GM23338 (cell line): ENCODE data around the gene CABCOCO1. TPM values are rescaled to one million over a fixed set of nuclear protein-coding genes. Genes with fewer than 3 reads are reported as not detected.

Source experiments
- ATAC-seq: fragments of 200-7000 bp; cut with Tn5 transposase; 3 replicates; pipeline ENCODE4 v1.9.1; 2020
- DNase-seq: peaks from one replicate; pipeline ENCODE4 v3.0.0-alpha.2; 2015; ENCODE audit warnings: low spot score
- H2AFZ ChIP-seq: fragments of 200-600 bp; sonication (generic); 2 replicates; pipeline ENCODE4 v1.8.0; 2016; ENCODE audit warnings: antibody characterized with exemption, mild to moderate bottlenecking, moderate library complexity
- H3F3A ChIP-seq: fragments of 200-600 bp; sonication (generic); replicated peaks from 2 replicates; pipeline ENCODE4 v1.8.0; 2017; ENCODE audit warnings: antibody characterized with exemption, mixed run types, low read depth
- H3K27ac ChIP-seq: fragments of 200-600 bp; sonication (generic); 2 replicates; pipeline ENCODE4 v1.6.1; 2016; ENCODE audit warnings: low read depth
- H3K27me3 ChIP-seq: fragments of 200-600 bp; sonication (generic); 2 replicates; pipeline ENCODE4 v1.8.0; 2016; ENCODE audit warnings: mild to moderate bottlenecking, mixed run types, moderate library complexity; ENCODE audit not compliant: insufficient read depth
- H3K36me3 ChIP-seq: fragments of 200-600 bp; sonication (generic); 2 replicates; pipeline ENCODE4 v1.8.0; 2016; ENCODE audit warnings: mild to moderate bottlenecking; ENCODE audit not compliant: insufficient read depth
- H3K4me1 ChIP-seq: fragments of 200-600 bp; sonication (generic); 2 replicates; pipeline ENCODE4 v1.8.0; 2016; ENCODE audit warnings: mild to moderate bottlenecking, moderate library complexity; ENCODE audit not compliant: insufficient read depth
- H3K4me2 ChIP-seq: fragments of 200-600 bp; sonication (generic); 2 replicates; pipeline ENCODE4 v1.7.1; 2017; ENCODE audit warnings: mixed run types
- H3K4me3 ChIP-seq: fragments of 200-600 bp; sonication (generic); 2 replicates; pipeline ENCODE4 v1.6.1; 2016; ENCODE audit warnings: mixed run types
- H3K79me2 ChIP-seq: fragments of 200-600 bp; sonication (generic); replicated peaks from 2 replicates; pipeline ENCODE4 v1.8.0; 2017; ENCODE audit warnings: mild to moderate bottlenecking; ENCODE audit not compliant: insufficient read depth
- H3K9me2 ChIP-seq: fragments of 200-600 bp; sonication (generic); 2 replicates; pipeline ENCODE4 v1.8.0; 2017; ENCODE audit not compliant: insufficient read depth
- H4K20me1 ChIP-seq: fragments of 200-600 bp; sonication (generic); replicated peaks from 2 replicates; pipeline ENCODE4 v1.8.0; 2017; ENCODE audit warnings: mild to moderate bottlenecking; ENCODE audit not compliant: insufficient read depth
- H3K27ac Mint-ChIP-seq: 2 replicates; pipeline ENCODE4 v1.8.0; 2020; ENCODE audit warnings: inconsistent platforms, mild to moderate bottlenecking, moderate library complexity, mixed read lengths
- H3K27me3 Mint-ChIP-seq: 3 replicates; pipeline ENCODE4 v1.8.0; 2022; ENCODE audit warnings: low read depth, mild to moderate bottlenecking, moderate library complexity, mixed read lengths, inconsistent platforms; ENCODE audit not compliant: insufficient read depth, poor library complexity
- H3K36me3 Mint-ChIP-seq: 3 replicates; pipeline ENCODE4 v1.8.0; 2021; ENCODE audit warnings: low read depth, mild to moderate bottlenecking, inconsistent platforms, moderate library complexity, mixed read lengths
- H3K4me1 Mint-ChIP-seq: 3 replicates; pipeline ENCODE4 v1.8.0; 2020; ENCODE audit warnings: mild to moderate bottlenecking, inconsistent platforms, mixed read lengths
- H3K4me3 Mint-ChIP-seq: 3 replicates; pipeline ENCODE4 v1.8.0; 2021; ENCODE audit warnings: moderate library complexity, mild to moderate bottlenecking, inconsistent platforms, mixed read lengths
- H3K9me3 Mint-ChIP-seq: 3 replicates; pipeline ENCODE4 v1.8.0; 2020; ENCODE audit warnings: moderate library complexity, mild to moderate bottlenecking, inconsistent platforms, mixed read lengths
- STAT1 ChIP-seq: IDR thresholded peaks from one replicate; pipeline ENCODE4 v1.6.1; 2016; ENCODE audit warnings: antibody characterized with exemption; ENCODE audit not compliant: unreplicated experiment
- ZNF114 ChIP-seq: fragments of 250-450 bp; sonication (Bioruptor Pico); IDR thresholded peaks from 2 replicates; pipeline ENCODE4 v1.5.0; 2020; ENCODE audit warnings: mild to moderate bottlenecking, moderate library complexity
- ZNF331 ChIP-seq: fragments of 250-450 bp; sonication (Bioruptor Pico); IDR thresholded peaks from 2 replicates; pipeline ENCODE4 v1.5.0; 2020; ENCODE audit warnings: low read depth, mild to moderate bottlenecking, moderate library complexity
- ZNF462 ChIP-seq: fragments of 250-450 bp; sonication (Bioruptor Pico); IDR thresholded peaks from 2 replicates; pipeline ENCODE4 v1.5.0; 2020; ENCODE audit warnings: mild to moderate bottlenecking, moderate library complexity
- polyA plus RNA-seq: library from polyadenylated mRNA; unstranded; fragments of >200 nt; fragmentation: Nextera tagmentation; extraction: Ambion mirVana; gene quantifications from 2 replicates; pipeline ENCODE4 v1.2.1, GENCODE V29; 2016
- total RNA-seq: library from RNA; depleted of rRNA; stranded (reverse); fragments of >200 nt; shearing (Covaris generic); gene quantifications from 2 replicates; pipeline ENCODE4 v1.2.3, GENCODE V29; 2014
- TF ChIP-seq, protein P1 (sequence below): IDR thresholded peaks from one replicate; pipeline ENCODE4 v1.6.1; 2018; ENCODE audit warnings: antibody characterized with exemption; ENCODE audit not compliant: unreplicated experiment

The CABCOCO1 gene
- total and polyA plus RNA-seq, 2 experiments from 2014 or later, result not detected

DNA sequence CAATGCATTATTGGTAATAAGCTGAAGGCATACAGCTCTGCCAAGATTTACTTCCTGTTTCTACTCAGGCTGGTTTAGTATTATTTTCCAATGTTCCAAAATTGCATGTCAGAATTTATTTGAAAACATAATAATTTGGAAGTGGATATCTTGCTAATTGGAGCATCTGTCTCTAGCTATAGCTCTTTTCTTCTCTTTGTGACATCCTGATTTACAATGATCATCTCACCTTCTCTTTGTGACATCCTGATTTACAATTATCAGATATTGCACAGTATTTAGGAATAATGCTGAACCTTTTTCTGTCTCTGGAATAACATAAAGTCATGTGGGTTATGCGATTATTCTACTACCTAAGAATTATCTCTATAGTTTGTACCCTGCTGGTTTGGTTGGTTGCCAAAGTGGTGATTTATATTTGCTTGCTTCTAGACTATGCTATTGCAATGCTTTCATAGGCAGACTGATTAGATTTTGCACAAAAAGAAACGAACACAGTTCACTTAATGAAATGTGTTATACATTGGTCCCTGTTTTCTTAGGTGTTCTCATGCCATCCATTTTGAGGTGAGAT lies 44.3 kb upstream of the CABCOCO1 start (continued):
- TF ChIP-seq ZNF462 (CRISPR knock-in tag), result no peak
- TF ChIP-seq ZNF331 (CRISPR knock-in tag), result no peak
- TF ChIP-seq STAT1, result no peak
- TF ChIP-seq, protein P1, sequence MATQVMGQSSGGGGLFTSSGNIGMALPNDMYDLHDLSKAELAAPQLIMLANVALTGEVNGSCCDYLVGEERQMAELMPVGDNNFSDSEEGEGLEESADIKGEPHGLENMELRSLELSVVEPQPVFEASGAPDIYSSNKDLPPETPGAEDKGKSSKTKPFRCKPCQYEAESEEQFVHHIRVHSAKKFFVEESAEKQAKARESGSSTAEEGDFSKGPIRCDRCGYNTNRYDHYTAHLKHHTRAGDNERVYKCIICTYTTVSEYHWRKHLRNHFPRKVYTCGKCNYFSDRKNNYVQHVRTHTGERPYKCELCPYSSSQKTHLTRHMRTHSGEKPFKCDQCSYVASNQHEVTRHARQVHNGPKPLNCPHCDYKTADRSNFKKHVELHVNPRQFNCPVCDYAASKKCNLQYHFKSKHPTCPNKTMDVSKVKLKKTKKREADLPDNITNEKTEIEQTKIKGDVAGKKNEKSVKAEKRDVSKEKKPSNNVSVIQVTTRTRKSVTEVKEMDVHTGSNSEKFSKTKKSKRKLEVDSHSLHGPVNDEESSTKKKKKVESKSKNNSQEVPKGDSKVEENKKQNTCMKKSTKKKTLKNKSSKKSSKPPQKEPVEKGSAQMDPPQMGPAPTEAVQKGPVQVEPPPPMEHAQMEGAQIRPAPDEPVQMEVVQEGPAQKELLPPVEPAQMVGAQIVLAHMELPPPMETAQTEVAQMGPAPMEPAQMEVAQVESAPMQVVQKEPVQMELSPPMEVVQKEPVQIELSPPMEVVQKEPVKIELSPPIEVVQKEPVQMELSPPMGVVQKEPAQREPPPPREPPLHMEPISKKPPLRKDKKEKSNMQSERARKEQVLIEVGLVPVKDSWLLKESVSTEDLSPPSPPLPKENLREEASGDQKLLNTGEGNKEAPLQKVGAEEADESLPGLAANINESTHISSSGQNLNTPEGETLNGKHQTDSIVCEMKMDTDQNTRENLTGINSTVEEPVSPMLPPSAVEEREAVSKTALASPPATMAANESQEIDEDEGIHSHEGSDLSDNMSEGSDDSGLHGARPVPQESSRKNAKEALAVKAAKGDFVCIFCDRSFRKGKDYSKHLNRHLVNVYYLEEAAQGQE, result no peak

- Mint-ChIP-seq H3K27ac (no peak overlapping the region), H3K4me1 (peaks cover 9% of the 10 kb centered on the region; the same call in 2 of the 3 replicates), H3K27me3 (no peaks in the 10 kb centered on the region), H3K9me3 (no peaks in the 10 kb centered on the region), H3K4me3 (no peak overlapping the region), H3K36me3 (no peaks in the 10 kb centered on the region)
- peaks cover 3% of the 10 kb centered on the region; the same call in 1 of the 2 replicates for H3K9me2 ChIP-seq
- H3K36me3 ChIP-seq, result no peaks in the 10 kb centered on the region
- no peak overlapping the region for H3K4me2 ChIP-seq
- TF ChIP-seq ZNF114 (CRISPR knock-in tag), result no peak
- ATAC-seq (no peak), DNase-seq (no peak)
- H4K20me1 ChIP-seq, result no peaks in the 10 kb centered on the region
- H3K4me3 ChIP-seq, result no peak overlapping the region
- no peaks in the 10 kb centered on the region for H3K79me2 ChIP-seq
- no peak overlapping the region for H2AFZ ChIP-seq
- H3F3A ChIP-seq, result no peaks in the 10 kb centered on the region
- H3K27ac ChIP-seq, result no peak overlapping the region
- H3K27me3 ChIP-seq, result no peaks in the 10 kb centered on the region
- peaks cover 6% of the 10 kb centered on the region; the same call in 1 of the 2 replicates for H3K4me1 ChIP-seq
Observed at GRCh38 chr10:61620506-61620905, 42.2 kb upstream of the CABCOCO1 start.
